ENCODE measurements around the gene ACTC1. TPM values are rescaled to one million over a fixed set of nuclear protein-coding genes. Genes with fewer than 3 reads are reported as not detected.

Gene ACTC1
- total and polyA plus RNA-seq, 5 experiments from 2014 or later = not detected

DNA sequence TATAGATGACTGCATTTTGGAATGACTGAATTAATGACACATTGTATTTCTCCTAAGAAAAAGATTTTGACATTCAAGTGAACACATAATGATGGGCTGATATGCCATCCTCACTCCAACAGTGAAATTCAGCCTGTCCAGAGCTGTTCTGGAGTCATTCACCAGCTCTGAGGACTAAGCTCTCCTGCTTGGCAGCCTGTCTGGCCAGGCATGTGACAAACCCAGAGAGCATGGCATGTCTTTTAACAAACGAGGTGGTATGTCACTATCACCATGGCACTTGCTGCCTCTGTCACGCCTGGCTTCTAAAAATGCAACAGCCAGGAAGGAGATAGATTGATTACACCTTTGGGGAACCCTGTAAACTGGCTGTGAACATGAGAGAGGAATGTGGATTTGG lies 1.4 kb downstream of the ACTC1 start:
- POLR2A ChIA-PET = no interaction called here
- Mint-ChIP-seq H3K27ac (no peak overlapping the region), H3K36me3 (no peaks in the 10 kb centered on the region), H3K4me3 (peak overlapping the region in 1 of 10 donors; percentile 41), H3K9me3 (peaks cover 0 to 2% (median 0%) of the 10 kb centered on the region in 9 donors), H3K4me1 (peaks cover 0 to 8% (median 3%) of the 10 kb centered on the region in 4 donors), H3K27me3 (peaks cover 26 to 90% (median 65%) of the 10 kb centered on the region in 5 donors)
- no peak for ATAC-seq
- no peak for DNase-seq

DNA sequence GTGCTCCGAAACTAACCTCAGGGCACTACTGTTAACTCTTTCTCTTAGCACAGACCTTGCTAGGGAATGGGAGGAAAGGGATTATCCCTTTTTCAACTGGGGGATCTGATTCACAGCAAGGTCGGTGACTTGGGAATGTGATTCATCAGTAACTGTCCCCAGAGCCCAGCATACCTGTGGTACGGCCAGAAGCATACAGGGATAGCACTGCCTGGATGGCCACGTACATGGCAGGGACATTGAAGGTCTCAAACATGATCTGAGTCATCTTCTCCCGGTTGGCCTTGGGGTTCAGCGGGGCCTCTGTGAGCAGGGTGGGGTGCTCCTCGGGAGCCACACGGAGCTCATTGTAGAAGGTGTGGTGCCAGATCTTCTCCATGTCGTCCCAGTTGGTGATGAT lies 2.3 kb downstream of the ACTC1 start:
- Mint-ChIP-seq H3K27ac (no peak overlapping the region), H3K36me3 (no peaks in the 10 kb centered on the region), H3K4me1 (peaks cover 0 to 8% (median 3%) of the 10 kb centered on the region in 4 donors), H3K9me3 (peaks cover 0 to 2% (median 0%) of the 10 kb centered on the region in 9 donors), H3K4me3 (no peak overlapping the region), H3K27me3 (peaks cover 26 to 90% (median 63%) of the 10 kb centered on the region in 5 donors)
- no peak for ATAC-seq
- POLR2A ChIA-PET = no interaction called here
- no peak for DNase-seq

GRCh38 chr15:34791701-34792100 lies 3.6 kb downstream of the ACTC1 start:
- Mint-ChIP-seq H3K4me3 (no peak overlapping the region), H3K27me3 (peaks cover 23 to 86% (median 59%) of the 10 kb centered on the region in 5 donors), H3K9me3 (no peaks in the 10 kb centered on the region), H3K4me1 (peaks cover 0 to 8% (median 3%) of the 10 kb centered on the region in 4 donors), H3K27ac (no peak overlapping the region), H3K36me3 (no peaks in the 10 kb centered on the region)
- no peak for ATAC-seq
- POLR2A ChIA-PET = no interaction called here
- DNase-seq = no peak

DNA sequence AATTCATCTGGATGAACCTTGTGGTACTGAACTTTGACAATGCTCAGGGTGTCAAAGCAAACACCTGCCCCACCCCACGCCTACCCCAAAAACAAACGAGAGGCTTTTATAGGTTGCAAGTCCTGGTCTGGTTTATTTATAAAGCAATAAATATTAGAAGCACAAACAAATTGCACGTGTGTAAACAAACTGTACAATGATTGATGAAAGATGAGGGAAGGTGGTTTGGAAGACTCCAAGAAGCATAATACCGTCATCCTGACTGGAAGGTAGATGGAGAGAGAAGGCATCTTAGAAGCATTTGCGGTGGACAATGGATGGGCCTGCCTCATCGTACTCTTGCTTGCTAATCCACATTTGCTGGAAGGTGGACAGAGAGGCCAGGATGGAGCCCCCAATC lies 5.2 kb downstream of the ACTC1 start:
- no peak overlapping the region for H3K27ac Mint-ChIP-seq
- POLR2A ChIA-PET = no interaction called here
- no peak overlapping the region for H3K4me3 Mint-ChIP-seq
- ATAC-seq (no peak), DNase-seq (no peak)
- peaks cover 23 to 83% (median 54%) of the 10 kb centered on the region in 5 donors for H3K27me3 Mint-ChIP-seq
- H3K4me1 Mint-ChIP-seq = peaks cover 0 to 8% (median 3%) of the 10 kb centered on the region in 4 donors
- H3K36me3 Mint-ChIP-seq = no peaks in the 10 kb centered on the region
- H3K9me3 Mint-ChIP-seq = peaks cover 0 to 2% (median 0%) of the 10 kb centered on the region in 9 donors

DNA sequence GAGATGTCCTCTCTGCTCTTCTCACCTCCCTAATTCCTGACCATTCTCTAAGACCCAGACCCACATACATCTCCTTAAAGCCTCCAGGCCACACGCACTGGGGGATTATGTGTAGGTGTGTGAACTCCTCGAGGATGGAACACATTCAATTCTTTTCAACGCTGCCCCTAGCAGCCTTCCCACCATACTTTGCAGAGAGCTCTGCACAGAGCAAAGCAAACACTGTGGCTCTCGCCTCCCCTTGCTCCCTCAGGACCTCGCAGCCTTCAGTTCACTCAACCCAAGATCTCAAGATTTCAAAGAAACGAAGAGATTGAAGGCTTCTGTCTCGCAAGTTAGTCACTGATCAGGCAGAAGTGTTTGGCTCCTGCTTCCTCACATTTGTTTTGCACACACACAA lies 6.0 kb downstream of the ACTC1 start:
- Mint-ChIP-seq H3K4me3 (no peak overlapping the region), H3K27ac (no peak overlapping the region), H3K4me1 (peaks cover 0 to 3% (median under 1%) of the 10 kb centered on the region in 4 donors), H3K27me3 (peaks cover 27 to 83% (median 54%) of the 10 kb centered on the region in 5 donors), H3K9me3 (peaks cover 0 to 2% (median 0%) of the 10 kb centered on the region in 9 donors), H3K36me3 (no peaks in the 10 kb centered on the region)
- POLR2A ChIA-PET = no interaction called here
- DNase-seq (no peak), ATAC-seq (no peak)

GRCh38 chr15:34786206-34786605 lies 9.1 kb downstream of the ACTC1 start:
- Mint-ChIP-seq H3K4me1 (no peaks in the 10 kb centered on the region), H3K9me3 (peaks cover 0 to 16% (median 5%) of the 10 kb centered on the region in 9 donors), H3K36me3 (no peaks in the 10 kb centered on the region), H3K4me3 (no peak overlapping the region), H3K27ac (no peak overlapping the region), H3K27me3 (peaks cover 24 to 80% (median 35%) of the 10 kb centered on the region in 5 donors)
- DNase-seq = no peak
- no peak for ATAC-seq
- POLR2A ChIA-PET = no interaction called here

DNA sequence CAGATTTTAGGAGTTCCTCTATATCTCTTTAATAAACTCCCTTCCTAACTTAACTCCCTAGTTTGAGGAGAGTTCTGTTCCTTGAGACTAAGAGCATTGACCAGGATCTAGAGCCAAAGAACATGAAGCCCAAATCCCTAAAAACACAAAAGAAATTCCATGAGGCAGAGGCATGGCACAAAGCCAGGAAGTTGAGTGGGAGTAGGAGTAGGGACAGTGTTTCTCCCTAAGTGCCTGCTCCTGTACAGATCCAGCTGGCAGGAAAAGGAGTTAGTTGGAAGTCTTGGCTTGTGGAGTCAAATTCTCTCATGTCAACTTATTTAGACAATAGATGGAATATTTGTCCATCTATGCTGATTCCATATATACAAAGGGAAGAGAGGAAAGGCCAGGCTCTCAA lies 11.4 kb downstream of the ACTC1 start:
- Mint-ChIP-seq H3K27ac (no peak overlapping the region), H3K9me3 (peaks cover 0 to 27% (median 10%) of the 10 kb centered on the region in 9 donors), H3K4me3 (no peak overlapping the region), H3K36me3 (no peaks in the 10 kb centered on the region), H3K4me1 (no peaks in the 10 kb centered on the region), H3K27me3 (peaks cover 20 to 58% (median 28%) of the 10 kb centered on the region in 5 donors)
- POLR2A ChIA-PET = no interaction called here
- no peak for DNase-seq
- ATAC-seq = no peak

GRCh38 chr15:34783431-34783830 lies 11.9 kb downstream of the ACTC1 start:
- no peak for DNase-seq
- no peaks in the 10 kb centered on the region for H3K36me3 Mint-ChIP-seq
- H3K27ac Mint-ChIP-seq = no peak overlapping the region

GRCh38 chr15:34782901-34783300 lies 12.4 kb downstream of the ACTC1 start:
- Mint-ChIP-seq H3K4me3 (no peak overlapping the region), H3K9me3 (peaks cover 0 to 27% (median 10%) of the 10 kb centered on the region in 9 donors), H3K27me3 (peaks cover 18 to 55% (median 28%) of the 10 kb centered on the region in 5 donors), H3K4me1 (no peaks in the 10 kb centered on the region), H3K27ac (no peak overlapping the region), H3K36me3 (no peaks in the 10 kb centered on the region)
- ATAC-seq (no peak), DNase-seq (no peak)
- POLR2A ChIA-PET = no interaction called here

More at GRCh38 chr15:34783431-34783830, 11.9 kb downstream of the ACTC1 start:
- POLR2A ChIA-PET = no interaction called here
- H3K4me1 Mint-ChIP-seq = no peaks in the 10 kb centered on the region
- H3K27me3 Mint-ChIP-seq = peaks cover 18 to 55% (median 28%) of the 10 kb centered on the region in 5 donors
- peaks cover 0 to 27% (median 10%) of the 10 kb centered on the region in 9 donors for H3K9me3 Mint-ChIP-seq
- ATAC-seq = no peak
- H3K4me3 Mint-ChIP-seq = no peak overlapping the region

DNA sequence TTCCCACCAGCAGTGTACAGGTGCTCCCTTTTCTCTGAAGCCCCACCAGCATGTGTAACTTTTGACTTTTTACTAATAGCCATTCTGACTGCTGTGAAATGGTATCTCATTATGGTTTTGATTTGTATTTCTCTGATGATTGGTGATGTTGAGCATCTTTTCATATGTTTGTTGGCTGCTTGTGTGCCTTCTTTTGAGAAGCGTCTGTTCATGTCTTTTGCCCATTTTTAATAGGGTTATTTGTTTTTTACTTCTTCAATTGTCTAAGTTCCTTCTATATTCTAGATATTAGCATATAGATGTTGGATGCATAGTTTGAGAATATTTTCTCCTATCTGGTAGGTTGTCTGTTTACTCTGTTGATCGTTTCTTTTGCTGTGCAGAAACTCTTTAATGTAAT lies 14.6 kb downstream of the ACTC1 start:
- POLR2A ChIA-PET = interaction anchor here (0.6 kb wide), 1 partner anchor 141 kb away, joined by 6 read pairs; no protein-coding TSS in a partner anchor

DNA sequence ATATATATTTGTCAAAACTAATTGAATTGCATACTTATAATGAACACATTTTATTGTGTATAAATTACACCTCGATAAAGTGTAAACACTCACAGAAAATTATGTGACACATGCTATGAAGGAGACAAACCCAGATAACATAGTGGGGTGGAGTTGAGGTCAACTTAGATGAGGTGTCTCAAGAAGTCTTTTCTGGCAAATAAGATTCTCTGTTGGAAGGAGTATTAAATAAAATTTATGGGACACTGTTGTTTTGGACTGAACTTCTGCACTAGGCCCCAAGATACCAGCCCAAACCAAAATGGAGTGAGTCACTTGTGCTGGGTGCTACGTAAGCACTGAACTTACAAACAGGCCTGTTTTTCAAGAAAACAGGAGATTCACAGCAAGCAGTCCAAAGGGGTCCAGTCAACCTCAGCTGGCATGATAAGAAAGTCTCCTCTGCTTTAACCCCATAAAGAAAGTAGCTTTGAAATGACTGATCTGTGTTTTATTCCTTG lies 18.7 kb downstream of the ACTC1 start:
- DNase-seq (no peak), ATAC-seq (no peak)
- H3K27me3 Mint-ChIP-seq = peaks cover 2 to 20% (median 9%) of the 10 kb centered on the region in 5 donors
- H3K27ac Mint-ChIP-seq = no peak overlapping the region
- H3K36me3 Mint-ChIP-seq = no peaks in the 10 kb centered on the region
- POLR2A ChIA-PET = no interaction called here
- H3K9me3 Mint-ChIP-seq = peaks cover 0 to 15% (median 7%) of the 10 kb centered on the region in 9 donors
- no peak overlapping the region for H3K4me3 Mint-ChIP-seq
- H3K4me1 Mint-ChIP-seq = no peaks in the 10 kb centered on the region

More for the DNA sequence above, 14.6 kb downstream of the ACTC1 start:
- no peak for ATAC-seq
- DNase-seq = no peak
- Mint-ChIP-seq H3K4me3 (no peak overlapping the region), H3K4me1 (no peaks in the 10 kb centered on the region), H3K36me3 (no peaks in the 10 kb centered on the region), H3K27me3 (peaks cover 12 to 42% (median 25%) of the 10 kb centered on the region in 5 donors), H3K9me3 (peaks cover 0 to 27% (median 10%) of the 10 kb centered on the region in 9 donors), H3K27ac (no peak overlapping the region)

GRCh38 chr15:34773917-34774316 lies 21.4 kb downstream of the ACTC1 start:
- POLR2A ChIA-PET = no interaction called here
- ATAC-seq = no peak
- no peaks in the 10 kb centered on the region for H3K9me3 Mint-ChIP-seq
- H3K4me3 Mint-ChIP-seq = no peak overlapping the region
- H3K27me3 Mint-ChIP-seq = peaks cover 2 to 29% (median 22%) of the 10 kb centered on the region in 5 donors
- H3K27ac Mint-ChIP-seq = no peak overlapping the region
- H3K4me1 Mint-ChIP-seq = no peaks in the 10 kb centered on the region
- no peak for DNase-seq
- H3K36me3 Mint-ChIP-seq = no peaks in the 10 kb centered on the region

- peaks cover 2 to 30% (median 28%) of the 10 kb centered on the region in 5 donors for H3K27me3 Mint-ChIP-seq
Measured at GRCh38 chr15:34773013-34773412, 22.3 kb downstream of the ACTC1 start.

DNA sequence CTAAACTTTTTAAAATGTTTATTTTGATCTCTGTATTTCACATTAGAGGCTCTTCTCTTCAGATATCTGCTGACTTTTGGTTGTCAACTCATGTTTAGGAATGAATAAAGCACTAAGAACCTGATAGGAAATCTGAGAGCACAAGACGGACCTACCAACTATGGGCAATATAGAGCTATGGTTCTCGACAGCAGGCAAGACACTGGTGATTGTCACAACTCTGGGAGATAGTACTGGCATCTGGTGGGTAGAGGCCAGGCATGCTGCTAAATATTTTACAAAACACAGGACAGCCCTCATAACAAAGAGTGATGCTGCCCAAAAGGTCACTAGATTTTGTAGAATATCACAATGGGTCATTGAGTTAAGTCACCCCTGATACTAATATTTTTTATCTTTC lies 23.0 kb downstream of the ACTC1 start:
- ATAC-seq (no peak), DNase-seq (no peak)
- POLR2A ChIA-PET = no interaction called here
- Mint-ChIP-seq H3K27ac (no peak overlapping the region), H3K4me3 (no peak overlapping the region), H3K4me1 (no peaks in the 10 kb centered on the region), H3K36me3 (no peaks in the 10 kb centered on the region), H3K9me3 (no peaks in the 10 kb centered on the region), H3K27me3 (peaks cover 2 to 32% (median 28%) of the 10 kb centered on the region in 5 donors)

More at GRCh38 chr15:34773013-34773412, 22.3 kb downstream of the ACTC1 start:
- H3K4me1 Mint-ChIP-seq = no peaks in the 10 kb centered on the region
- H3K36me3 Mint-ChIP-seq = no peaks in the 10 kb centered on the region
- H3K27ac Mint-ChIP-seq = no peak overlapping the region
- POLR2A ChIA-PET = no interaction called here
- no peaks in the 10 kb centered on the region for H3K9me3 Mint-ChIP-seq
- H3K4me3 Mint-ChIP-seq = no peak overlapping the region
- no peak for DNase-seq
- ATAC-seq = no peak

Measured in naive thymus-derived CD8-positive, alpha-beta T cell (primary cell).